Pancreas (tissue), 10 donors: Measurements from ENCODE around the gene PCNX1. TPM values are rescaled to one million over a fixed set of nuclear protein-coding genes. Genes with fewer than 3 reads are reported as not detected.

Experiments
- ATAC-seq, 4 donors: fragments of 200-7000 bp; cut with Tn5 transposase; one replicate each; pipeline versions ENCODE4 v1.8.0 to v1.9.1; 2020; ENCODE audit warnings: mild to moderate bottlenecking in 4 of 4, moderate library complexity in 4 of 4
- DNase-seq, 6 donors: peaks; one replicate each; pipeline ENCODE4 v3.0.0-alpha.2; 2020
- FAIRE-seq: peaks from 2 replicates; lab custom pipeline; 2012; peaks lifted over from hg19 to GRCh38; lab: Jason Lieb, UNC
- H3K27ac ChIP-seq, 4 donors: fragments of 200-600 bp; sonication (generic); 1 replicate in 3 of 4; 2 replicates in 1 of 4; pipeline versions ENCODE4 v1.5.0 to v1.8.0; 2020
- H3K27me3 ChIP-seq, 4 donors: fragments of 200-600 bp; one replicate each; pipeline ENCODE4 v1.8.0; 2021
- H3K36me3 ChIP-seq, 3 donors: fragments of 200-600 bp; sonication (generic) in 1 of 3; one replicate each; pipeline versions ENCODE4 v1.5.0 to v1.8.0; 2020 to 2021
- H3K4me1 ChIP-seq, 3 donors: fragments of 200-600 bp; one replicate each; pipeline ENCODE4 v1.8.0; 2021
- H3K4me3 ChIP-seq, 4 donors: fragments of 200-600 bp; sonication (generic) in 2 of 4; one replicate each; pipeline versions ENCODE4 v1.5.0 to v1.8.0; 2020 to 2021
- H3K9me3 ChIP-seq, 4 donors: fragments of 200-600 bp; one replicate each; pipeline ENCODE4 v1.8.0; 2021
- CTCF ChIP-seq, 4 donors: fragments of 200-600 bp; sonication (generic) in 3 of 4; IDR thresholded peaks; one replicate each; pipeline versions ENCODE4 v1.5.0 to v1.8.0; 2021; ENCODE audit warnings: antibody characterized with exemption in 4 of 4
- WGBS, 2 donors: extraction: QIAGEN DNeasy Blood & Tissue Kit; methylation state at CpG; one replicate each; pipeline ENCODE4 v1.1.7; 2013; 5-methylcytosine and 5-hydroxymethylcytosine counted together
- intact Hi-C, 3 donors: fragments of 100-400 bp; cut with DNase I; formaldehyde crosslinking; loops; one replicate each; pipeline versions ENCODE4 v1.11.1 to v1.14.2; 2022
- polyA plus RNA-seq, 2 donors: library from polyadenylated mRNA; stranded (reverse); fragments of 200-250 nt; gene quantifications; one replicate each; pipeline ENCODE4 v1.2.3, GENCODE V29; 2013
- total RNA-seq, 6 donors: library from RNA; stranded (reverse); fragmentation: NEBNext Ultra II Directional in 4 of 6; extraction: Animal tissue kit (Norgen Biotek cat#: 25700) in 4 of 6; gene quantifications; one replicate each; pipeline versions ENCODE4 v1.2.1 to v1.2.4, GENCODE V29; 2021 to 2023
- donor health status: healthy with polysubstance abuse.
- donor health status: DM: no; HTN: no; CAD: no; lungs with moderate emphysema.
- donor health status: DM: no; HTN: no; CAD: no.
- donor health status: control.
- donor health status: control.
- donor health status: Bipolar disorder and iron deficiency.
- donor health status: DM: yes; HTN: yes; CAD: no.
- donor health status: DM: no; HTN: no; CAD: no.
- donor health status: DM: no; HTN: no; CAD: no.
- donor health status: DM: yes; HTN: yes; CAD: no.

The PCNX1 gene
- total and polyA plus RNA-seq, 8 donors = 5.0 to 28.7 (median 14.7) TPM

- H3K9me3 ChIP-seq = no peaks in the 10 kb centered on the region
- H3K4me1 ChIP-seq = peaks cover 0 to 5% (median 0%) of the 10 kb centered on the region in 3 donors
- ATAC-seq (no peak), DNase-seq (no peak), FAIRE-seq (no peak)
- WGBS, 2 donors = 77 to 88% methylated on average over 5 of the region's 5 CpGs
- no peaks in the 10 kb centered on the region for H3K27me3 ChIP-seq
- no peak overlapping the region for H3K27ac ChIP-seq
- TF ChIP-seq CTCF (IDR thresholded peaks at IDR 0.05) = no peak
- no peak overlapping the region for H3K4me3 ChIP-seq
- intact Hi-C loops = no loop called here
- H3K36me3 ChIP-seq = no peaks in the 10 kb centered on the region
Observed at GRCh38 chr14:70889555-70889954, 17.7 kb upstream of the PCNX1 start.

GRCh38 chr14:70890826-70891659 is 16.2 kb upstream of the PCNX1 start:
- Histone ChIP-seq H3K4me3 (no peak overlapping the region), H3K9me3 (no peaks in the 10 kb centered on the region), H3K36me3 (no peaks in the 10 kb centered on the region), H3K27ac (no peak overlapping the region), H3K4me1 (no peaks in the 10 kb centered on the region), H3K27me3 (no peaks in the 10 kb centered on the region)
- FAIRE-seq (no peak), DNase-seq (no peak), ATAC-seq (no peak)
- no peak for TF ChIP-seq CTCF (IDR thresholded peaks at IDR 0.05)
- WGBS, 2 donors = 85 to 86% methylated on average over 5 of the region's 5 CpGs
- intact Hi-C loops = no loop called here

GRCh38 chr14:70891737-70892136 is 15.5 kb upstream of the PCNX1 start:
- no peak overlapping the region for H3K4me3 ChIP-seq
- no peak for TF ChIP-seq CTCF (IDR thresholded peaks at IDR 0.05)
- FAIRE-seq = no peak
- H3K4me1 ChIP-seq = no peaks in the 10 kb centered on the region
- intact Hi-C loops = no loop called here
- WGBS, 2 donors = 76 to 81% methylated on average over 2 of the region's 2 CpGs
- no peak for ATAC-seq
- no peaks in the 10 kb centered on the region for H3K9me3 ChIP-seq
- H3K27ac ChIP-seq = no peak overlapping the region
- H3K36me3 ChIP-seq = no peaks in the 10 kb centered on the region
- H3K27me3 ChIP-seq = no peaks in the 10 kb centered on the region
- no peak for DNase-seq

GRCh38 chr14:70893062-70893845 is 14.0 kb upstream of the PCNX1 start:
- DNase-seq = no peak

More at GRCh38 chr14:70893062-70893845, 14.0 kb upstream of the PCNX1 start:
- Histone ChIP-seq H3K4me1 (no peaks in the 10 kb centered on the region), H3K27me3 (no peaks in the 10 kb centered on the region), H3K4me3 (no peak overlapping the region), H3K27ac (no peak overlapping the region), H3K36me3 (no peaks in the 10 kb centered on the region), H3K9me3 (no peaks in the 10 kb centered on the region)
- no peak for TF ChIP-seq CTCF (IDR thresholded peaks at IDR 0.05)
- intact Hi-C loops = no loop called here
- ATAC-seq (no peak), FAIRE-seq (no peak)
- WGBS, 2 donors = 82 to 89% methylated on average over 13 of the region's 13 CpGs
